HepG2 (cell line): ENCODE data around the gene GRIK4. TPM values are rescaled to one million over a fixed set of nuclear protein-coding genes. Genes with fewer than 3 reads are reported as not detected.

ENCODE experiments used
- E2F1 ChIP-seq: sonication (generic); formaldehyde crosslinking; IDR thresholded peaks from 2 replicates; pipeline ENCODE4 v1.5.0; 2020; ENCODE audit warnings: missing genetic modification reagents
- FOXA1 ChIP-seq, 2 experiments: fragments of 450-650 bp in 1 of 2; sonication (generic) in 1 of 2; formaldehyde crosslinking in 1 of 2; IDR thresholded peaks; 2 replicates each; pipeline versions ENCODE4 v1.4.0 to v1.6.1; 2016 to 2020; ENCODE audit warnings: missing genetic modification reagents in 1 of 2
- GABPB1 ChIP-seq: IDR thresholded peaks from 2 replicates; pipeline ENCODE4 v1.6.1; 2016; ENCODE audit warnings: mild to moderate bottlenecking, missing genetic modification reagents, moderate library complexity, missing compliant biosample characterization
- HIVEP1 ChIP-seq: sonication (generic); formaldehyde crosslinking; IDR thresholded peaks from 2 replicates; pipeline ENCODE4 v1.4.0; 2020; ENCODE audit warnings: mild to moderate bottlenecking, missing genetic modification reagents
- HNRNPLL ChIP-seq: fragments of 200-400 bp; formaldehyde crosslinking; IDR thresholded peaks from 2 replicates; pipeline ENCODE4 v1.6.1; 2017; ENCODE audit warnings: mild to moderate bottlenecking, low read depth, low read length; ENCODE audit not compliant: poor library complexity, severe bottlenecking
- MAZ ChIP-seq, 2 experiments: sonication (generic) in 1 of 2; formaldehyde crosslinking in 1 of 2; IDR thresholded peaks; 2 replicates each; pipeline versions ENCODE4 v1.5.0 to v1.6.1; 2012 to 2020; ENCODE audit warnings: low read depth in 2 of 2, mild to moderate bottlenecking in 2 of 2, borderline replicate concordance in 1 of 2, improper control_type of control experiment in 1 of 2, low read length in 1 of 2, missing genetic modification reagents in 1 of 2, moderate library complexity in 1 of 2
- NKX3-1 ChIP-seq: sonication (generic); formaldehyde crosslinking; IDR thresholded peaks from 2 replicates; pipeline ENCODE4 v1.5.0; 2020; ENCODE audit warnings: missing genetic modification reagents
- PBX2 ChIP-seq: IDR thresholded peaks from 2 replicates; pipeline ENCODE4 v1.6.1; 2016; ENCODE audit warnings: control low read depth
- PRDM4 ChIP-seq: sonication (generic); formaldehyde crosslinking; IDR thresholded peaks from 2 replicates; pipeline ENCODE4 v1.9.0; 2021; ENCODE audit warnings: missing genetic modification reagents, borderline replicate concordance
- SOX13 ChIP-seq, 3 experiments: fragments of 450-650 bp in 1 of 3; sonication (generic) in 1 of 3; formaldehyde crosslinking in 1 of 3; IDR thresholded peaks in 2 of 3; conservative IDR thresholded peaks in 1 of 3; 2 replicates each; pipeline versions ENCODE4 v1.5.0 to v1.6.1; 2016 to 2020; ENCODE audit warnings: antibody characterized with exemption in 1 of 3, mild to moderate bottlenecking in 1 of 3, missing compliant biosample characterization in 1 of 3, missing genetic modification reagents in 1 of 3, moderate library complexity in 1 of 3
- TCF7 ChIP-seq: sonication (generic); IDR thresholded peaks from 2 replicates; pipeline ENCODE4 v1.6.1; 2016; ENCODE audit warnings: antibody characterized with exemption, low read depth
- USF2 ChIP-seq, 2 experiments: sonication (generic) in 1 of 2; formaldehyde crosslinking in 1 of 2; IDR thresholded peaks; 2 replicates each; pipeline versions ENCODE4 v1.5.1 to v1.6.1; 2011 to 2020; ENCODE audit warnings: borderline replicate concordance in 1 of 2, low read depth in 1 of 2, low read length in 1 of 2, mild to moderate bottlenecking in 1 of 2, missing genetic modification reagents in 1 of 2, moderate library complexity in 1 of 2
- ZNF121 ChIP-seq: sonication (generic); formaldehyde crosslinking; IDR thresholded peaks from 2 replicates; pipeline ENCODE4 v1.5.0; 2020; ENCODE audit warnings: mild to moderate bottlenecking, missing genetic modification reagents
- ZNF414 ChIP-seq: sonication (generic); formaldehyde crosslinking; IDR thresholded peaks from 2 replicates; pipeline ENCODE4 v1.5.0; 2020; ENCODE audit warnings: missing genetic modification reagents
- ZNF652 ChIP-seq: IDR thresholded peaks from 2 replicates; pipeline ENCODE4 v1.6.1; 2016; ENCODE audit warnings: low read depth, borderline replicate concordance
- ZNF691 ChIP-seq: sonication (generic); formaldehyde crosslinking; IDR thresholded peaks from 2 replicates; pipeline ENCODE4 v1.4.0; 2020; ENCODE audit warnings: missing genetic modification reagents, low read depth, mild to moderate bottlenecking, borderline replicate concordance
- ZNF775 ChIP-seq: sonication (generic); formaldehyde crosslinking; IDR thresholded peaks from 2 replicates; pipeline ENCODE4 v1.4.0; 2020; ENCODE audit warnings: missing genetic modification reagents, mild to moderate bottlenecking, moderate library complexity, borderline replicate concordance
- polyA plus RNA-seq, 8 experiments: library from polyadenylated mRNA; depleted of rRNA in 3 of 8; stranded (reverse) in 7 of 8; unstranded in 1 of 8; fragments of >200 nt; fragmentation: Illumina TruSeq in 4 of 8; extraction: Trizol in 4 of 8; gene quantifications; 2 replicates each; pipeline versions ENCODE4 v1.2.1 to v1.2.3, GENCODE V29; 2011 to 2016; ENCODE audit warnings: low read depth in 4 of 8, missing spikeins in 1 of 8, mixed read lengths in 1 of 8; ENCODE audit not compliant: insufficient read depth in 1 of 8
- total RNA-seq, 5 experiments: library from RNA; depleted of rRNA; stranded (reverse); fragments of >200 nt; fragmentation: Illumina TruSeq; extraction: Trizol; gene quantifications; 2 replicates each; pipeline ENCODE4 v1.2.3, GENCODE V29; 2016; ENCODE audit warnings: low read depth in 1 of 5

The GRIK4 gene
- total and polyA plus RNA-seq, 2 of the 13 experiments (the other 11 are each of a cell fraction or from before 2014, with no cell fraction given) = 0.04 to 0.07 TPM

- TF ChIP-seq E2F1 = peak; percentile 44; the same call in 1 of the 2 replicates
- peak; percentile 17; the same call in 1 of the 2 replicates for TF ChIP-seq ZNF652 (CRISPR knock-in tag)
- TF ChIP-seq ZNF691 (CRISPR knock-in tag) = no peak
- no peak for TF ChIP-seq ZNF414
- no peak for TF ChIP-seq SOX13 (IDR thresholded peaks at IDR 0.05)
- peak in 1 of 2 experiments; percentile 60; a peak in 1 of 4 replicates for TF ChIP-seq SOX13 (CRISPR knock-in tag; conservative IDR thresholded peaks at IDR 0.05 in 1 of 2, IDR thresholded peaks at IDR 0.05 in 1 of 2)
- no peak for TF ChIP-seq GABPB1 (CRISPR knock-in tag)
- TF ChIP-seq USF2 (IDR thresholded peaks at IDR 0.05; ENCODE audit: low read depth, low read length) = no peak
- TF ChIP-seq USF2 (CRISPR knock-in tag; IDR thresholded peaks at IDR 0.05; ENCODE audit: borderline replicate concordance) = no peak
- no peak for TF ChIP-seq PBX2 (CRISPR knock-in tag)
- TF ChIP-seq FOXA1 (IDR thresholded peaks at IDR 0.05) = no peak
- TF ChIP-seq FOXA1 (CRISPR knock-in tag; IDR thresholded peaks at IDR 0.05) = 0 out of 2 replicates have a peak, but pooled peaks have one; percentile 26
- TF ChIP-seq MAZ (IDR thresholded peaks at IDR 0.05; ENCODE audit: borderline replicate concordance, low read depth, low read length) = no peak
- TF ChIP-seq MAZ (CRISPR knock-in tag; IDR thresholded peaks at IDR 0.05; ENCODE audit: low read depth) = no peak
- TF ChIP-seq PRDM4 (CRISPR knock-in tag) = no peak
- TF ChIP-seq HNRNPLL = no peak
- 0 out of 2 replicates have a peak, but pooled peaks have one; percentile 35 for TF ChIP-seq NKX3-1 (CRISPR knock-in tag)
- TF ChIP-seq HIVEP1 (CRISPR knock-in tag) = no peak
- TF ChIP-seq ZNF775 (CRISPR knock-in tag) = no peak
- peak; percentile 70 for TF ChIP-seq ZNF121
- peak; percentile 75 for TF ChIP-seq TCF7
These were observed 306.5 kb downstream of the GRIK4 start (continued) for GRCh38 chr11:120818097-120818496.
